GM21526 (cell line): ENCODE measurements around the gene LRRC31.
A peak's percentile ranks its signal among the peaks of the same experiment; 100 is the strongest.

Source experiments
- ATAC-seq: cut with Tn5 transposase; IDR thresholded peaks from one replicate; pipeline ENCODE4 v1.9.1; 2021; ENCODE audit warnings: moderate library complexity; ENCODE audit not compliant: unreplicated experiment, low FRiP score

LRRC31 gene

DNA sequence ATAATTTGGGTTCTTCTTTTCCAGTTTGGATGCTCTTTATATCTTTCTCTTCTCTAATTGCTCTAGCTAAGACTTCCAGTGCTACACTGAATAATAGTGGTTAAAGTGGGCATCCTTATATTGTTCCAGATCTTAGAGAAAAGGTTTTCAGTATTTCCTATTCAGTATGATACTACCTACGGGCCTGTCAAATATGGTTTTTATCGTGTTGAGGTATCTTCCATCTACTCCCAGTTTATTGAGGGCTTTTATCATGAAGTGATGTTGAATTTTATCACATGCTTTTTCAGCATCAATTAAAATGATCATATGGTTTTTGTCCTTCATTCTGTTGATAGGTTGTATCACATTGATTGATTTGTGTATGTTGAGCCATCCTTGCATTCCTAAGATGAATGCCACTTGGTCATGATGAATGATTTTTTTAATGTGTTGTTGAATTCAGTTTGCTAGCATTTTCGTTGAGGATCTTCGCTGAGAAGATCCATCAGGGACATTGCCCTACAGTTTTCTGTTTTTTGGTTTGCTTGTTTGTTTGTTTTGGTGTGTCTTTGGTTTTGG lies 54.1 kb downstream of the LRRC31 start:
- ATAC-seq = no peak

DNA sequence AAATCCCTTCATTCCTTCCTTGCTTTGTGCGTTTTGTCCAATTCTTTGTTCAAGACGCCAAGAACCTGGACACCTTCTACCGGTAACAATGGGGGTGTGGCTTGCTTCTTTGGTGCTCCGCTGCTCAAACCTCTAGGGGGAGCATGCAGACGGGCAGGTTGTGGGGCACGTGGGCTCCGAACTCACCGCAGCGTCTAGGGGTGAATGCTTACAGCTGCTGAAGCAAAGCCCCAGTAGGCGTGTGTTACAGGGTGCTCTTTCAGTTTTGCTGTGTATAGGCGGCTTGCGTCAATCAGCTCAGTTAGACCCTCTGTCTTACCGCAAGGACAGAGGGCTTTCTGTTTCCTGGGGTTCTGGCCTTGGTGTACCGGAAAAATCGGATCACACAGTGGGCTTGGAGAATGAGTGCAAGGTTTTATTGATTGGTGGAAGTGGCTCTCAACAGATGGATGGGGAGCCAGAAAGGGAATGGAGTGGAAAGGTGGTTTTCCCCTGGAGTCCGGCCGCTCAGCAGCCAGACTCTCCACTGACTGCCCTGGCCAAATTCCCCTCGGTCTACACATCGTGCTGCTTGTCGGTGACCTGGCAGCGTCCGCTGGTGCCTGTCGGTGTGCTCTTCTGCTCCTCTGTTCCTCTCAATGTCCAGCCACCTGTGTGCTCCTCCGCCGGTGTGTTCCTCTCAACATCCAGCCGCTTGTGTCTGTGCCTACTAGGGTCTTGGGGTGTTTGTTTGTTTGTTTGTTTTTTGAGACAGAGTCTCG lies 55.8 kb downstream of the LRRC31 start:
- ATAC-seq = peak; percentile 90

DNA sequence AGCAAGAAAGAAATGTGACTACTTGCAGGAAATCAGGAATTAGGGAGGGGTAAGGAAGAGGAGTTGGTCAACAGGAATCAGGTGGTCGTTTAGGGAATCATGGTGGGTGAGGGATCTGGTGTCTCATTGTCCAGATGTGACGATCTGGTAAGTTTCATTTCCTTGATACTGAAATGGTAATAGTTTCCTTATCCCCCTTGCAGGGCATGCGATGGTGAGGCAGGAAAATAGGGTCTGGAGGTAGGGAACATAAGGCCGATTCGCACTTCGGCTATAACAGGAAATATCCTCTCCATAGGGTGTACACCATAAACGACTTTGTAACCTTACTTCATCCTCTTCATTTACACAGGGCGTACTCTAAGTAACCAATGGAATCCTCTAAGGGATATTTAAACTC lies 56.5 kb downstream of the LRRC31 start:
- no peak for ATAC-seq

DNA sequence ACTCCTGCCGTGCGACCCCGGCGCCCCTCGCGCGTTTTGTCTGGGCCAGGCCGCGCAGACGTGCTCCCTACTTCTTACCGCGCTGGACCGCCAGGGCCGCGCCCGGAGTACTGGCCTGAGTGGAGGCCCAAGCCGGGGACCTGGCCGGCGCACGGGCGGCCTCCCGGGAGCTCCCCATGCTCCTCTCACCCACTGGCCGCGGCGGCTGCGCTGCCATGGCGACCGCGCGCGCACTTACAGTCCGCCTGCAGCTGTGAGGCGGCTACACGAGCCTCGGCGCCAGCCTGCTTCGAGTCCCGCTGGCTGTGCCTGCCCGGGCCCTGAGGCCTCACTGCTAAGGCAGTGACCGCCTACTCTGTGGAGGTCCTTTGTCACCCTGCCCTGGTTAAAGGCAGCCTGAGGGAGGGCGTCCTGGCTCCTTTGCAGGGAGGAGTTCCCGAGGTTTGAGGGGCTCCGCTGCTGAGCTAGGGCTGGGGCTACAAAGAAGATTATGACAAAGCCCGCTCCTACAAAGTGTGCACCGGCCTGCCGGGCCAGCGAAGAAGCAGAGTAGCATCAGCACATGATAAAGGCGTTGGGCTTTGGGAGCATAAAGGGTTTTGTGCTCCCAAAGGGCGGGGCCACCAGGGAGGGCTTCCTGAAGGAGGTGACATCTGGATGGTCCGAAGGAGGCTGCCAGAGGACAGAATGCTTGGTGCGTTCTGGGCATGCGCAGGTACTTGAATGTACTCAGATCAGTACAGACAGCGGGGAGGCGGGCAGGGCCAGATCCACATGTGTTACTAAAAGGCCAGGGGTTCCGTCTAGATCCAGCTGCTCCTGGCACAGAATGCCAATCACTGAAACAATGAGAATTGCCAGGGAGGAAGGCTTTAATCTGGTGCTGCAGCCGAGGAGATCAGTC lies 57.2 kb downstream of the LRRC31 start, which contains the start of the genes LRRC34 and LRRIQ4:
Gene LRRC34, minus strand, starts transcription at position 573 of the 904 bp plus-strand sequence. Its CDS starts 356 bp downstream, at position 217.
Gene LRRIQ4, plus strand, starts transcription at position 539 of the 904 bp plus-strand sequence. CDS start 9,052 bp downstream, outside the sequence.
- ATAC-seq = peak; percentile 69

DNA sequence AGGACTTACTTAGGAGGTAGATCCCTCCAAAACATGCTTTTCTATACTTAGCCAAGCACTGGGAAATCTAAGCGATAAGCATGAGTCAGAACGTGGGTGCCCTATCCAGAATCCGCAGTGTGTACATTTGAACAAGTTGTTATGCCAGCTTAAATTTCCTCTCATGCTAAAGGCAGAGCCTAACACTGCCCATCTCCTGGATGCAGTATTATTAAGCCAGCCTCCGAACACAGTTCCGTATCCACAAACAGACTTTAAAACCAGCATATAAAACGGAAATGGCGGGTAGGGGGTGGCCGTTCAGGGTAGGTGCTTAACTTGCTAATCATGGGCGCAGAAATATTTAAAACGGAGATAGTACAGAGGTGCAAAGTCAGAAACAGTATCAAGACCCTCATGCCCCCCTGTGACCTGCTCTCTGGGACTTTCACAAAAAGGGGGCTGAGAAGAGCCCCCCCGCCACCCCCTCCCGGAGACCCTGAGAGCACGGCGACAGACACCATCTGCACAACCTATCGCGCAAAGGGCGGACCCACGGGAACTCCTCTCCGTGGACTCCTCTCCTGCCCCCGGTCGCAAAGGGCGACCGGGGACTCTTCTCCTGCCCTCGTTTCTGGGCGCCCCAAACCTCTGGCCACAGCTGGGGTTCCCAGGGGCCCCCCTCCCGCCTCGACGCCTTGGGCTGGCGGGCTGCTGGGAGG lies 58.0 kb downstream of the LRRC31 start:
- ATAC-seq = no peak

DNA sequence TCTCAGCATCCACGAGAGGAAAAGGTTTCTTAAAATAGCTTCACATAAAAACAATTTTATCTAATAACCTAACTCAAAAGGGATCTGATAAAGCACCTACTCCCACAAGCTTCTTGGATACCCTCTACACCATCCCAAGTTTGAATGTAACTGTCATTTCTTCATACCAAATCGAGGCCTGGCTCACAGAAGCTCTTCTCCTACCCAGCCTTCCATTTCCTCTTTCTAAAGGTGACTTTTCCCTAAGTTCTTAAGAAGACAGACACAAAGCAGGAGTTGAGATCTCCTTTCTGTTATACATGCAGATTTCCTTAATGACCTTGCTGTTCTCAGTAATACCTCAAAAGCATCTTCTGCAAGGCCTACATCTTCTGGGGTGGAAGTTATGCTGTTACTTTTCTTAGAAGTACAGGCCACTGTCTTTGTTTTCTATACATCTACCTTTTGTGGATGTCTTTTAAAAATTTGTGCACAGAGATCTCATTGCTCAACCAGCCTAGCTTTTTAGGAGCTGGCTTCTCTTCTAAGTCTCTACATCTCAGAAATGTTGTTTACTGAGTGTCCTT lies 60.4 kb downstream of the LRRC31 start:
- ATAC-seq = no peak

DNA sequence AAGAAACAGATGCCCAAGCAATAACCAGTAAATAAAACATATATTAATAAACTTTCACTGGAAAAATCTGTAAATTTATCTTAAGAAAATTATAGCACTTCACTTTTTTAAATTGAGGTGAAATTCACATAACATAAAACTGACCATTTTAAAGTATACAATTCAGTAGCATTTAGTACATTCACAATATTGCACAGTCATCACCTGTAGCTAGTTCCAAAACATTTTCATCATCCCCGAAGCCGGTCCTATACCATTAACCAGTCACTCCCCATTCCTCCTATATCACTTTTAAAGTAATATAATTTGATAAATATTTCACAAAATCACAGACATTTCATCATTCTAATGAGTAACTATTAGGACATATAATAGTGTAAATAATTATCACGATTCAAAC lies 65.1 kb downstream of the LRRC31 start:
- no peak for ATAC-seq

DNA sequence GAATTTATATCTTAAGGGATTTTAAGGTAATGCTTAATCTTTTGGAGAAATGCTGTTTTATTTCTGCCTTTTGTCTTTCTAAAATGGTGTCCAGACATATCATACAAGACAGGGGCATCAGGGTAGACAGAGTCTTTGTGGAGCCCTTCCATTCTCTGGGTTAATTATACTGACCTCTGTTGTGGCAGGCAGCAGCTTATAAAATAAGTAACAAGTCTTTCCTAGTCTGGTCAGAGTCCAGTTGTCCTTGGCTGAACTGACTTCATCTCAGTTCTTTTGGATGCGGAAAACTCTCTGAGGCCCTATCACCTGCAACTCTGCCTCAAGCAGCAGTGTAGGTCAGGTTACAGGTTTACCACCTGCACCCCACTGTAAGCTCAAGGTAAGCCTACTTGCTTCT lies 77.4 kb downstream of the LRRC31 start:
- no peak for ATAC-seq

DNA sequence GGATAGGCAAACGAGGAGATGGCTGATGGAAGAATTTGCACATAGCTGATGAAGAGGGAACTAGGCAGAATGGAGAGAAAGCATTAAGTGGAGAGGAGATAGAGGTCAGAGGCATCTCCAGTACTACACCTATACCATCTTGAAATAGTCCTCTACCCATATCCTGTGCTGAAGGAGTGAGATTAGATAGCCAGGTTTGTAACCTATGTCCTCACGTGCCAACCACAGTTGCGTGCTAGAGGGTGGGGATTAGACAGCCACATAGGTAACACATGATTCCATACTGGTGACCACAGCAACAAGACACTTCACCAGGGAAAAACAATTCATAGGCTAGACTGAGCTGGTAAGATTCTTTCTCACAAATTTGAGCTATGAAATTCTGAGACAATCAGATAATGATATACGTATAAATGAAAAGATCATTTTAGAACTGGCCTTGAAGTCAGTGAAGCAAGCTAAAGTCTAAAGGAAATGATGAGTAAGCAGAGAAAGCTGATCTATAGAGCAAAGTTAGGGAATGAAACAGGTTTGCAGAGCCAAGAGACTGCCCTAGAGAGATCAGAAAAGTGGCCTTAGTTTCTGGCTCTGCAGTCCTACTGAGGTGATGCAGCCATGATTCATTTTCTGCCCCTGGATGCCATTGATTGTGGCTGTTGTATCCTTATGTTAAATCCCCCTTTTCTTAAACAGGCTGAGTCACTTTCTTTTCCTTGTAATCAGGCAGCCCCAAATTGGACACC lies 78.9 kb downstream of the LRRC31 start:
- ATAC-seq = no peak

DNA sequence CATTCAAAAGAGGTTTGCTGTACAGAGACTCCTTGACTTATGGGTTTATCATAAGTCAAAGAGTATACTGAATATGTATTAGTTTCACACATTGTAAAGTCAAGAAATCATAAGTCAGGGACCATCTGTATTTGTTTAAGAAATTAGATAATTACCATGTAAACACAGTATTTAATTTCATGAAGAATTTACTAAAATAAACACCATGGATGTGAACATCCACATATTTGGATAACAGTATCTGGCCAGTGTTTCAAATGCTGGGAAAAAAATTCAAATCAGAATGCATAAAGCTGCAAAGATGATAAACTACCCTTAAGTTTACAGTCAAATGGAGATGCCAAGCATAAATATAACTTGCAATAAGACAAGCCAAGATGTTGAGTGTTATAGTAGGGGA lies 79.5 kb downstream of the LRRC31 start:
- ATAC-seq = no peak
